Measurements from ENCODE around the gene GKN2.
"Not testable (repeated sequence)": the region's sequence is repeated elsewhere in the genome, so short reads cannot be mapped to it uniquely, and the experiment has no call there.

GKN2 gene

GRCh38 chr2:68920481-68921170 lies 32.1 kb downstream of the GKN2 start:
- DNase-seq (ENCODE audit: low read depth in 2 of 2): no peak

DNA sequence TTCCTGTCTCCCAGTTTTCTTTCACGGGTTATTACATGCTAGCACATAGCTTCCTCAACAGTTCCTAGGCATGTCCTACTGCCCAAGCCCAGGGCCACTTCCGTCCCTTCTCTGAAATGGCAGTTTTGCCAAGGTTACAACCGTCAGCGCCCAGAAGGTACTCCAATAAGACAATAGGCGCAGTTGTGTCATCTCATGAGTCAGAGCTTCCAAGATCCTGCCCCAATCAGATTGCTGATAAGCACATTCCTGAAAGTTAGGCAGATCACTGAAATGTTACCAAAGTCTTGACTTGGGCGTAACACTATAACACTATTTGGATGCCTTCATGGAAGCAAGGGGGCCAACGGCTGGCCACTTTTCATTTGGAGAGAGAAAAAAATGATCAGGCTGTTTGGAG lies 34.2 kb downstream of the GKN2 start:
- no peak for DNase-seq (ENCODE audit: low read depth in 2 of 2)

- DNase-seq (ENCODE audit: low read depth in 2 of 2): no peak
Observed at GRCh38 chr2:68917034-68917718, 35.5 kb downstream of the GKN2 start.

GRCh38 chr2:68916226-68916625 lies 36.5 kb downstream of the GKN2 start:
- DNase-seq (ENCODE audit: low read depth in 2 of 2): no peak

DNA sequence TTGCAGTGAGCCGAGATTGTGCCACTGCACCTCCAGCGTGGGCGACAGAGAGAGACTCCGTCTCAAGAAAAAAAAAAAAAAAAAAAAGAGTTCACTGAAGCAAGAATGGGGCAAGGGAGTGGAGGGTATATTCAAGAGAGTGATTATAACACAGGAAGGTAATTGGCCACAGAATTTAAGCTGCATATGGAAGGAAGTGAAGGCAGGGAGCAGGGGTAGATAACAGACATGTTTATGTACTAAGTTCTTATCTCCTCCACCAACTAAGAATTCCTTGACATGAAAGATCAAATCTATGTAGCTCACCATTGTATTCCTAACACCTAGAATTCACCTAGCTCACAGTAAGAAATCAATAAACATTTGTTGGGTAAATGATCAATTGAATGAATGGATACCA lies 37.3 kb downstream of the GKN2 start:
- DNase-seq (ENCODE audit: low read depth in 2 of 2): no peak

DNA sequence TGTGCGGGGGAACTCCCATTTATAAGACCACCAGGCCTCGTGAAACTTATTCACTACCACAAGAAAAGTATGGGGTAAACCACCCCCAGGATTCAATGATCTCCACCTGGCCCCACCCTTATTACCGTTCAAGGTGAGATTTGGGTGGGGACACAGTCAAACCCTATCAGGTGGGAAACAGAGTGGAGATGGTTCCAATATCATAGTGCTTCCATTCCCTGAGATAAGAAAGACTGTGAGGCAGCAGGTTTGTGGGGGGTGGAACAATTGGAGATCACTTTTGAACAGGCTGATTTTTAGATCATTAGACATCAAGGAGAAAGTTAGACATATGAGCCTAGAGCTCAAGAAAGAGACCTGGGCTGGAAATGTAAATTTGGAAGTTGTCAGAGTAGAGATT lies 39.3 kb downstream of the GKN2 start:
- no peak for DNase-seq (ENCODE audit: low read depth in 2 of 2)

DNA sequence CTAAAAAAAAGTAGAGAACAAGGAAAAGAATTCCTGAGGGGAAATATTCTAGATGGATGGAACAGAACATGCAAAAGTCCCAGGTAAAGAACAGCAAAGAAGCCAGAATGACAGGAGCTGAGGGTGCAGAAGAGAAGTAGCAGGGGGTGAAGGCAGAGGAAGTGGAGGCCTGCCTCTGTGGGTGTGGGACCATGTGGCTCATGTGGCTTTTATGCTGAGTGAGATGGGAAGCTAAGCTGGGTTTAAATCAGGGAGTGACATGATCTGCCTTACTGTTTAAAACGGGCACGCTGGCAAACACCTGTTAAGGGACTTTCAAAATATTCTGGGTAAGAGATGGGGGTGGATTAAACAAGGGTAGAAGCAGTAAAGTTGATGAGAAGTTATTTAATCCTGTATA lies 40.0 kb downstream of the GKN2 start:
- peak in 1 of 2 donors; percentile 31 for DNase-seq (ENCODE audit: low read depth in 2 of 2)

DNA sequence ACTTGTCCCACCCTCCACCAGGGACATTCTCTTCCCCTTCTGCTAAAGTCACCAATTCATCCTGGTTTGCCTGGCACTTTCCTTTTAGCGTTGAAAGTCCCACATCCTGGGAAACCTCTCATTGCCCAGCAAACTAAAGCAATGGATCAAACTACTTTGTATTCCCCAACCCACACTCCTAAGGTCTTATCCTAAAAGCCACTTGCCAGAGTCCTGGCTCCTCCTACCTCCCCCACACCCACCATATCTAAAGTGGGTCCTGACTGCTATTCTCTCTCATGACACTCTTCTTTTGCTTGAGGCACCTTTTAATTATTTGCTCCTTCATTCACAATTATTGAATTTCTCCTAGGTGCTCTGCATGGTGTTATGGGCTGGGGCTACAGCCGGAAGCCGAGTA lies 40.6 kb downstream of the GKN2 start:
- DNase-seq (ENCODE audit: low read depth in 2 of 2): no peak

DNA sequence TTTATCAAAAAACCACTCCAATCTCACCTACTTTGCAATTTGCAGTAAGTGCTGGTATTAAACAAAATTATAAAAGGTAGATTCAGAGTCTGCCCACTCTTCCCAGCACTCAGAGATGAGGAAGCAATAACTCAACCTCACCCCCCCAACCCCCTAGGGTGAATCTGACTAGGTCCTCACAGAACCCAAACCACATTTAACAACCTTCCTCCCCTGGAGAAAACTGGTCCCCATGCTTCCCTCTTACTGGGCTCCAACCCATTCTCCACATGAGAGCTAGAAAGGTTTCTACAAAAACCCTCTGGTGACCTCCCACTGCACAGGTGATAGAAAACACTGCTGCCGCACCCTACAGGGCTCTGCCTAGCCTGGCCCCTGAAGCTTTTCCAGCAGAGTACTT lies 41.0 kb downstream of the GKN2 start:
- DNase-seq (ENCODE audit: low read depth in 2 of 2): no peak

DNA sequence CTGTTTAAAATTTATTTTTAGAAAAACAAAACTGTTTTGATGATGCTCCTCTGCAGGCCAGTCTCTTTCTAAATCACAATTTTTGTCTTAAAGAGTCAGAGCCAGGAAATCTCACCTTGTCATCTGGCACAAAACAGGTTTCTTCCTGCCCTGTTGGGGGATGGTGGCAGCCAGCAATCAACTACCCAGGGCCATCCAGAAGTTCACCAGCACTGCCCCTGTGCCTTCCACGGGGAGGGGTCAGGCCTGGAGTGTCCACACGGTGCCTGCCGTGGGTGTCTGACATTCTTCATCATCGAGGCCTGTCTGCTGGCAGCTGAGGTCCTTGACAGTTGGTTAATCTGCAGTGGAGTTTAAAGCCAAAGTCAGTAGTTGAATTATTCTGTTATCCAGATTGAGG lies 41.4 kb downstream of the GKN2 start:
- no peak for DNase-seq (ENCODE audit: low read depth in 2 of 2)

DNA sequence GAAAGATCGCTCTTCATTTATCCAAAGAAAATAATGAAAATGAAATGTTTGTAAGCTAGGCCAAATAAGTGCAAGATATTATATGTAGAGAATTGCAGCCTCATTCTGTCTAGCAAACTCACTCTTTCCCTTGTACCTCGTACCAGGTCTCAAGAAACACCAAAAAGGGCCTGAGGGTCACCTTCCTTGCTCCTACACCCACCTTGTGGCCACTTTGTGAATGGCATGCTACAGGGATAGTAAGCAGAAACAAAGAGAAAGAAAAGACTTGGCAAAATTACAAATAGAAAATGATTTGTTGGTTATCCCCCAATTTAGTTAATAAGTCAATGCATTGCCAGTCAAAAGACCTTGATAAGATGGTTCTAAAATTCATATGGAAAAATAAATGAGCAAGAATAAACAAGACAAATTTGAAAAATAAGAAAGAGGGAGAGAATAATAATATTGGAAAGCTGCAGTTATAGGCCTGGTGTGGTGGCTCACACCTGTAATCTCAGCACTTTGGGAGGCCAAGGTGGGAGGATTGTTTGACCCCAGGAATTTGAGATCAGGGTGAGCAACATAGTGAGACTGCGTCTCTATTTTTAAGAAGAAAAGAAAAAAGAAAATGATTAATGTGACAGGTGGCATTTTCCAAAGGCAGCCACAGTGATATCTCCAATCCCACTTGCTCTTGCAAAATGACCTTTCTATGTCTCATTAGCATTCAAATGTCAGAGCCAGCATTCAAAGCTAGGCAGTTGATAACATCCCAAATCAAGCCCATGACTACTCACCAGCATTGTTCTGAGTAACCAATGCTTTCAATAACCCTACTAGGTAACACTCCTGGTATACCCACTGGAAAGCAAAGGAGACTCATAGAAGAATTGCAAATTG lies 42.7 kb downstream of the GKN2 start:
- peak; percentile 57 for DNase-seq (ENCODE audit: low read depth in 2 of 2)

- peak; percentile 62 to 83 for DNase-seq (ENCODE audit: low read depth in 2 of 2)
Observed at GRCh38 chr2:68908392-68908970, 44.2 kb downstream of the GKN2 start.

- DNase-seq (ENCODE audit: low read depth in 2 of 2): no peak
Observed at GRCh38 chr2:68907920-68908253, 44.8 kb downstream of the GKN2 start.

GRCh38 chr2:68907232-68907919 lies 45.3 kb downstream of the GKN2 start:
- no peak for DNase-seq (ENCODE audit: low read depth in 2 of 2)

- DNase-seq (ENCODE audit: low read depth in 2 of 2): no peak
Observed at GRCh38 chr2:68906716-68907115, 46.0 kb downstream of the GKN2 start.

DNA sequence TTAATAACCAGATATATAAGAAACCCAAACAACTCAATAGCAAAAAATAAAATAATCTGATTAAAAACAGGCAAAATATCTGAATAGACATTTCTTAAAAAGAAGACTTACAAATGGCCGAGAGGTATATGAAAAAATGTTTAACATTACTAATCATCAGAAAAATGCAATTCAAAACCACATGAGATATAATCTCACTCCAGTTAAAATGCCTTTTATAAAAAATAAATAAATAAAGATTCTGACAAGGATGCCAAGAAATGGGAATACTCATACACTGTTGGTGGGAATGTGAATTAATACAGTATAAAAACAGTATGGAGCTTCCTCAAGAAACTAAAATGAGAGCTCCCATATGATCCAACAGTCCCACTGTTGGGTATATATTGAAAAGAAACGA lies 47.6 kb downstream of the GKN2 start:
- no peak for DNase-seq (ENCODE audit: low read depth in 2 of 2)

- DNase-seq (ENCODE audit: low read depth in 2 of 2): no peak
Observed at GRCh38 chr2:68901561-68901960, 51.1 kb downstream of the GKN2 start.

- no peak for DNase-seq (ENCODE audit: low read depth in 2 of 2)
Observed at GRCh38 chr2:68901199-68901514, 51.5 kb downstream of the GKN2 start.

DNA sequence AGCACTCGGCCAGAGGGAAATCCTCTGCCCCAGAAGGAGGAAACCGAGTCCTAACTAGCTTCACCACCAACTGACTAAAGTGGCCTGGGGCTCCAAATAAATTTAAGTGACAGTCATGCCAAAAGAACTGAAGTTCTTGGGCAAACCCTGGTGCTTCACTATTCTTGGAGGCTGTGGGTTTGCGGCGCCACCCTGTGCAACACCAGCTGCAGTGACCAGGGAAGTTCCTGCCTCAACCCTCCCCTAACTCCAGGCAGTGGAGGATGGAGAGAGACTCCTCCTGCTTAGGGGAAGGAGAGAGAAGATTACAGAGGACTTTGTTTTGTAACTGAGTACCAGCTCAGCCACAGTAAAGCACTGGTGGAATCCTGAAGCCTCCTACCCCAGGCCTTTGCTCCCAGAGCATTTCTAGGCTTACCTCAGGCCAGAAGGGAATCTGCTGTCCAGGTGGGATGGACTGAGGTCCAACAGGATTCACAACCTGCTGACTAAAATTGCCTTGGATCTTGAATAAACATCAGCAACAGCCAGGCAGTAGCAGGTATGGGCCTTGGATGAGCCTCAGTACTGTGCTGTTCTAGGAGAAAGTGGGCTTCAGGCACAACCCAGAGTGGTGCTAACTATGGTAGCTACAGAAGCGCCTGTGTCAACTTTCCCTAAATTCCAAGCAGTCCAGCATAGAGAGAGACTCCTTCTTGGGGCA lies 52.0 kb downstream of the GKN2 start:
- no peak for DNase-seq (ENCODE audit: low read depth in 2 of 2)

- DNase-seq (ENCODE audit: low read depth in 2 of 2): not testable (repeated sequence)
Observed at GRCh38 chr2:68895981-68896380, 56.7 kb downstream of the GKN2 start.

Measured in activated CD8-positive, alpha-beta memory T cell treated with anti-CD3 and anti-CD28 coated beads for 4 hours (primary cell).